HS-27A (cell line): ENCODE results near the gene OR2L2.
"Not testable (repeated sequence)": the region's sequence is repeated elsewhere in the genome, so short reads cannot be mapped to it uniquely, and the experiment has no call there.

Source experiments
- DNase-seq: peaks from one replicate; pipeline ENCODE4 v3.0.0-alpha.2; 2012; ENCODE audit warnings: low read depth, missing footprints

OR2L2 gene

DNA sequence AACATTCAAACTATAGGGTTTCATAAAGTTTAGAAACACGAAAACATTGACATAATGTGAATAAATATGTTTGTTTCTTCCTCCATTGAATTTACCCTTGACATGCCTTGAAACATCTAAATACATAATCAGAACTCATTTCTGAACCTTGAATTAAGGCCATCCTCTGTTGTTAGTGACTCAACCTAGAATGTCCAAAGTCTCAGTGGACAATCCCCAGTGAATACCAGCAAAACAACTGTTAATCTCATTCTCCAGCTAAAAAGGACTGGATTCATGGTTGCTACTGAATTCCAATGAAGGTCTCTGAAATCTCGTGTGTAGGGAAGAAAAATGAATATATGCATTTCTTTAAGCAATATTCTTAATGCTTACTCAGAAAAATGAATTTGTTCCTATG is at the start of gene OR2L2:
Gene OR2L2, plus strand, starts transcription at position 301 of the 400 bp plus-strand sequence. CDS start 8,198 bp downstream, outside the sequence.
- no peak for DNase-seq

DNA sequence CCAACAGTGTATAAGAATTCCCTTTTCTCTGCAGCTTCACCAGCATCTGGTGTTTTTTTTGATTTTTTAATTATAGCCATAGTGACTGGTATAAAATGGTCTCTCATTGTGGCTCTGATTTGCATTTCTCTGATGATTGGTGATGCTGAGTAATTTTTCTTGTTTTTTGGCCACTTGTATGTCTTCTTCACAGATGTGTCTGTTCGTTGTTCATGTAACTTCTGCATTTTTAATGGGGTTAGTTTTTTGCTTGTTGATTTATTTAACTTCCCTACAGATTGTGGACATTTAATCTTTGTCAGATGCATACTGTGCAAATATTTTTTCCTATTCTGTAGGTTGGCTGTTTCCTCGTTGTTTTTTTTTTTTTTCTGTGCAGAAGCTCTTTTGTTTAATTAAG is 36.9 kb upstream of the OR2L2 start:
- no peak for DNase-seq

DNA sequence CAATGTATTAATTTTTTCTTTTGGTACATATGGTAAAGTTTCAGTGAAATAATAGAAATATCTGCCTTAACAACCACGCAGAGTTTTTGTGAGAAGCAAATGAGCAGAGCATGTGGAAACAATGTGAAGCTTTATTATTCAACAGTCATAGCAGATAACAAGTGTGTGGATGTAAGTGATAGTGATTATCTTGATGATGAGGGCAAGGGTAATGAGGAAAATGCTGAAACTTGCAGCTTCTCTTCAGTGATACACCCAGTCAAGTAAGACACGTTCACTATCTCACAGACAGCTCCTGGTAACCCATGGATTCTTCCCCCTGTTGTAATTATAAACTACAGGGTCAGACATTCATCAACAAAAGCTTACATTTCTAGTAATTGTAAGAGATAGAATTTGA is 31.1 kb upstream of the OR2L2 start:
- DNase-seq = no peak

DNA sequence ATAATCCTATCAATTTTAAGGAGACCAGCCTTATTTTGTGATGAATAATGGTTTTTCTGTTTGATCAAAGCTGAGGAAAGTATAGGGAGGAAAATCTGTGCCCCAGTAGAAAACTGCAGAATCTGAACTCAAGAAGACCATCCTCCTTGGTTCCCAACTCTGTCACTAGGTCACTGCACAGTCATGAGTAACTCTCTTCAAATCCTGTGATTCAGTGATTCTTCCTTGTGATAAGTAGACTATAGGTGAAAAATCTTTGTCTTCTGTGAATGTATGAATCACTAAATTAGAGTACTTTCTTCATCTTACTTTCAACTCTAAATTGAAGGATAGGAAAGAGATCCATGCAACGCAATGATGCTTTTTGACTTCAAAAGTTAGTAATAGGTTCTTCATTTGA is 29.7 kb upstream of the OR2L2 start:
- no peak for DNase-seq

GRCh38 chr1:248007778-248008177 is 22.1 kb upstream of the OR2L2 start:
- no peak for DNase-seq

DNA sequence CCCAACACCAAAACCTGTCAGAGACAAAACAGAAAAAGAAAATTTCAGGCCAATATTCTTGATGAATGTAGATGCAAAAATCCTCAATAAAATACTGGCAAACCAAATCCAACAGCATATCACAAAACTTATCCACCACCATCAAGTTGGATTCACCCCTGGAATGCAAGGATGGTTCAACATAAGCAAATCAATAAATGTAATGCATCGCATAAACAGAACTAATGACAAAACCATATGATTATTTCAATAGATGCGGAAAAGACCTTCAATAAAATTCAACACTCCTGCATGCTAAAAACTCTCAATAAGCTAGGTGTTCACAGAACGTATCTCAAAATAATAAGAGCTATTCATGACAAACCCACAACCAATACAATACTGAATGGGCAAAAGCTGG is 20.2 kb upstream of the OR2L2 start:
- DNase-seq = no peak

GRCh38 chr1:248013229-248013710 is 16.6 kb upstream of the OR2L2 start, which contains the start of gene OR2L5:
OR2L5 (plus strand) TSS chr1:248013660; CDS start chr1:248021948, 8,288 bp downstream.
- DNase-seq = no peak

DNA sequence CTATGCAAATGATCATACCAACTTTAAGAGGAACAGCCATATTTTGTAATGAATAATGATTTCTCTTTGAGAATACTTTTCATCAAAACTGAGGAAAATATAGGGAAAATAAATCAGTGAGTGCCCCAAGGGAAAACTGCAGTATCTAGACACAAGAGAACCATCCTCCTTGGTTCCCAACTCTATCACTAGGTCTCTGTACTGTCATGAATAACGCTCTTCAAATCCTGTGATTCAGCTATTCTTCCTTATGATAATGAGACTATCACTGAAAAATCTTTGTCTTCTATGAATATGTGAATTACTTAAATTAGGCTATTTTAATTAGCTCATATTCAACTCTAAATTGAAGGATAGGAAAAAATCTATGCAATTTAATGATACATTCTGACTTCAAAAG is 14.1 kb upstream of the OR2L2 start:
- no peak for DNase-seq

GRCh38 chr1:248045209-248045608 is 15.3 kb downstream of the OR2L2 start:
- no peak for DNase-seq

GRCh38 chr1:248046536-248046935 is 16.7 kb downstream of the OR2L2 start, which contains the start of gene OR2L3:
OR2L3 (plus strand) TSS chr1:248046836; CDS start chr1:248060682, 13,846 bp downstream.
- DNase-seq = no peak

DNA sequence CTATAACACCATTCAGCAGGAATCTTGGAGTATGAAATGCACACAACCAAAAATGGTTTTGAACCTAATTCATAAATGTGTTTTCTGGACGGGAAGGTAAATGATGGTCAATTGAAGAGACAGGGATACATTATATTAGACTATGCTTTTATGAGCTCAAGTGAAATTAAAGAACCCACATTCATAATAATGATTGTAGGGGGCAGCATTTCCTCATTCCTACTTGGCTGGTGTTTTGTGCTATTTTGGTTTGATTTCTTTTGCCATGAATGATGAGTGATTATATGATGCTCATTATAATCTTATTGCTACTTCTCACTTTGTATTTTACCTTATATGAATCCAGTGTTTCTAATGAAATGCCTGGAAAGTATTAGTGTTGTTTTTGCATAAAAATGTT is 17.1 kb downstream of the OR2L2 start:
- no peak for DNase-seq

DNA sequence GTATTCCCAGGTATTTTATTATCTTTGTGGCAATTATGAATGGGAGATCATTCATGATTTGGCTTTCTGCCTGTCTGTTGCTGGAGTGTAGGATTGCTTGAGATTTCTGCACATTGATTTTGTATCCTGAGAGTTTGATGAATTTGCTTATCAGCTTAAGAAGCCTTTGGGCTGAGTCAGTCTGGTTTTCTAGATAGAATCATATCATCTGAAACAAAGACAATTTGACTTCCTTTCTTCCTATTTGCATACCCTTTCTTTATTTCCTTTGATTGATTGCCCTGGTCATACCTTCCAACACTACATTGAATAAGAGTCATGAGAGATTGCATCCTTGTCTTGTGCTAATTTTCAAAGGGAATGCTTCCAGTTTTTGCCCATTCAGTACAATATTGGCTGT is 24.8 kb downstream of the OR2L2 start:
- DNase-seq = no peak

DNA sequence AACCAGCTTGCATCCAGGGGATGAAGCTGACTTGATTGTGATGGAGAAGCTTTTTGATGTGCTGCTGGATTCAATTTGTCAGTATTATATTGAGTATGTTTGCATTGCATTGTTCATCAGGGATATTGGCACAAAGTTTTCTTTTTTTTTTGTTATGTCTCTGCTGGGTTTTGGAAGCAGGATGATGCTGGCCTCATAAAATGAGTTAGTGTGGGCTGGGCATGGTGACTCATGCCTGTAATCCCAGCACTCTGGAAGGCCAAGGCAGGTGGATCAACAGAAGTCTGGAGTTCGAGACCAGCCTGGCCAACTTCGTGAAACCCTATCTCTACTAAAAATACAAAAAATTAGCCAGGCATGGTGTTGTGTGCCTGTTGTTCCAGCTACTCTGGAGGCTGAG is 25.4 kb downstream of the OR2L2 start:
- no peak for DNase-seq

DNA sequence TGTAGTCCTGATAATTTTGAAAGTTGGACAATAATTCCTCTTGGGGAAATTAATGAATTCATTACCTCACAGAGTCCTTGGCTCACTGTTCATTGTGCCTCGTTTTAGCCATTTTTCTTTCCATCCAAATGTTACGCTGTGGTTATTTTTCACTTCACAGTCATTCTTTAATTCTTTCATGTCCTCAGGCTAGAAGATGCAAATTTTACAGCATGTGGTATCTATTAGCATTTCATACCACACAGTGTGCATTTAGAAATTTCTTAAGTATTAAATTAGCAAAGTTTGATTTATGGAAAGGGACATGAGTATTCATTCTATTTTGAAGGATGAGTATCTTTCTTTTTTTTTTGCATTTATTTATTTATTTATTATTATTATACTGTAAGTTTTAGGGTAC is 35.2 kb downstream of the OR2L2 start:
- no peak for DNase-seq

DNA sequence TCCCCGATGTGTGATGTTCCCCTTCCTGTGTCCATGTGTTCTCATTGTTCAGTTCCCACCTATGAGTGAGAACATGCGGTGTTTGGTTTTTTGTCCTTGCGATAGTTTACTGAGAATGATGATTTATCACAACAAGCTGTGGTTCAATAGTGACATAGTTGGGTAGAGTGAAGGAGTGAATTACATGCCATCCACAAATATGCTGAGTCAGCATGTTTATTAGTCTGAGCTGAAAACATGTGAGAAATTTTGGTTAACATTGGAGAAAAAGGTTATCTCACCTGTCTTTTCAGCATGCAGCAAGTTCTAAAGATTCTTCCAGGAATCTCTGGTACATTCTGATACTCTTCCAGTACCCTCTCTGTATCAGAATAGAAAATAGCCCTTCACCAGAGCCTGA is 35.7 kb downstream of the OR2L2 start:
- no peak for DNase-seq

GRCh38 chr1:248083864-248084263 is 54.0 kb downstream of the OR2L2 start:
- not testable (repeated sequence) for DNase-seq
